HK-2 (cell line): ENCODE results near the gene PRSS2.
"Not testable (repeated sequence)": the region's sequence is repeated elsewhere in the genome, so short reads cannot be mapped to it uniquely, and the experiment has no call there.

Source experiments
- DNase-seq: peaks from one replicate; pipeline ENCODE4 v3.0.0-alpha.2; 2018; ENCODE audit not compliant: unreplicated experiment

PRSS2 gene

DNA sequence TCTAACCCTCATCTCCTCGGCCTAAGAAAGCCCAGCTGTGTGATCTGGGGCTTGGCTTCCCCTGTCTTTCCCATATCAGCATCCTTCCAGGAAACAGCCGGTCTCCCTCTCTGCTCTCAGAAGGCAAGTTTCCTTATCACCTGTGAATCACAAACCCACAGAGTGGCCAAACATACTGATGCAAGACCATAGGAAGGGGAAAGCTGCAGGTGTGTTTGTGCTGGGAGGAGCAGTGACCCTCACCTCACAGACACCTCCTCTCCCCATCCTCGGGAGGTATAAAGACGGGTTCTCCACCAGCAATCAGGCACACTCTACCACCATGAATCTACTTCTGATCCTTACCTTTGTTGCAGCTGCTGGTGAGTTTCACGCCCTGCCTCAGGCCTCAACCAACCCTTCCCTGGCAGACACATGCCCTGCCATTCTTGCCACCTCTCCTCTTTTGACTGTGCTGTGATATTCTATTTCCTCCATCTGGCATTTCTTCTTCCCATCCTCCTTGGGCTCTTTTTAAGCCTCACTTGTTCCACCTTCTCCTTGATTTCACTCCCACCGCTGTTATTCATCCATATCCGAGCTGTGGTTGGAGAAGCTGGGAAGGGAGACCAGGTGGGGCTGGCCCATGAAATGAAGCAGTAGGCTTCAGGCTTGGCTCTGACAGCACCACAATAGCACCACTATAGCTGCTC lies at the start of gene PRSS2:
Gene PRSS2, plus strand, starts transcription at position 310 of the 692 bp plus-strand sequence. Its CDS starts 13 bp downstream, at position 323.
- DNase-seq = no peak

DNA sequence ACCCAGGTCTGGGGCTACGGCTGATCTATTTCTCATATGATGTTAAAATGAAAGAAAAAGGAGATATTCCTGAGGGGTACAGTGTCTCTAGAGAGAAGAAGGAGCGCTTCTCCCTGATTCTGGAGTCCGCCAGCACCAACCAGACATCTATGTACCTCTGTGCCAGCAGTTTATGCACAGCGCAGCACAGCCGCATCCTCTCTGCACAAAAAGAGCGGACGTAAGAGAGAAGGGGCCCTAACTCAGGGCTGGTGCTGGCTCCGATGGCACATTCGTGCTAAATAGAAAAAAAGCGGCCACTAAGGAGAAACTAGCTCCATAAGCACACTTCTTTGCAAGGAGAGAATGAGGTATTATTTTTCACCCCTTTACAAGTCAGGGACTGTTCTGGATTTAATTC lies 49.8 kb upstream of the PRSS2 start:
- no peak for DNase-seq

DNA sequence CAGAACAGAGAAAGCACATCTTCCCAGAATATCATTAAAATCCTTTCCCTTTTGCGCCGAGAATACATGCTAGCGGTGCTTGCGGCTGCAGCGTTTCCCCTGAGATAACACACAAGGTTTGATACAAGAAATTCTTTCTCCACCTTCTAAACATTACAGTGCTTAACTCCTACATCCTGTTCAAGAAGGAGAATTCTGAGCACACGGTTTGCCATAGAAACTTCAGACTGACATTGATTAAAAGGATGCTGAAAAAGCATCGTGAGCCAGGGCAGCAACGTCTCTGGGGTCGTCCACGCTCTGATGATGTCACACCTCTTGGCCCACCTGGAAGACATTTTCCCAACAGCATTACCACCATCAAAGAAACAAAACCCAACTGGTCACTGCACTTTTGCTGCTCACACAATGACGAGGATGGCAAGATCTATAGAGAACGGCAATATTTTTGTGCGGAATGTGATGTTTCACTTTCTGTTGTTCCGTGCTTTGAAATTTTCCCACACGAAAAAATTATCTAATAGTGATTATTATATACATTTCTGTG lies 48.4 kb upstream of the PRSS2 start:
- no peak for DNase-seq

DNA sequence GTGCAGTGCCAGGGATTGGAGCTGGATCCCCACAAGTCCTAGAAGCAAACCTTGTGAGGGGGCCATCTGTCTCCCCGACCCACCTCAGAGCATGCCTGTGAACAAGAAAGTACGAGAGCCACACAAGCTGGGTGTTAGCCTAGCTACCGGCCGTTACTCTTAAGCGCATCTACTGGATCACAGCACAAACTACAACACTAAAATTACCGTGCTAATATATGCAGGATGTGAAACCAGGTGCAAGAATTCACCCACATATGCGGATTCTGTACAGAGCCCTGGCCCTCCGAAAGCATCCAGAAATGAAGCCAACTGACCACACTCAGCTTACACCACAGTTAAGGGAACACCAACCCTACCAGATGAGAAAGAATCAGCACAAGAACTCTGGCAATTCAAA lies 37.5 kb upstream of the PRSS2 start:
- no peak for DNase-seq

DNA sequence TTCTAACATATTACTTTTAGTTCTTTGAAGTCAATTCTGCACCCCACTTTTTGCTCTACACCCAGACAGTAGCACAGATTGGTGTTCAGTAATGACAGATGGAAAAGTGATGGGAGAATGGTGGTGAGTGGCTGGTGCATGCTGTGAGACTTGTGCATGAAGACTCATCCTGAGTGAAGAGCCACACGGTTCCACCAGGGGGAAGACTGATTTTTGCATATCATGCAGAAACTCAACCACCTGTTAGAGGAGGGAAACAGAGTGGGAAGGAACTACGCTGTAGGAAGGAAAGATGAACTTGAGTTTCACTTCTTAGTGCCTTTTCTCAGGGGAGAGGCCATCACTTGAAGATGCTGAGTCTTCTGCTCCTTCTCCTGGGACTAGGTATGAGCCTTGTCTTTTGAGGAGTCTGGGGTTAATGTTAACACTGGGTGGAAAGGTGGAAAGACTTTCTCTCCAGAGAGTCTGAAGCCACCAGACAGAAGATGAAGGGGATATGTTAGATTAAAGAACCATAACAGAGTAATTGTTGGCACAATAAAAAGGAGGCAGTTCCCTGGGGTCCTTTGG lies 30.8 kb upstream of the PRSS2 start:
- no peak for DNase-seq

DNA sequence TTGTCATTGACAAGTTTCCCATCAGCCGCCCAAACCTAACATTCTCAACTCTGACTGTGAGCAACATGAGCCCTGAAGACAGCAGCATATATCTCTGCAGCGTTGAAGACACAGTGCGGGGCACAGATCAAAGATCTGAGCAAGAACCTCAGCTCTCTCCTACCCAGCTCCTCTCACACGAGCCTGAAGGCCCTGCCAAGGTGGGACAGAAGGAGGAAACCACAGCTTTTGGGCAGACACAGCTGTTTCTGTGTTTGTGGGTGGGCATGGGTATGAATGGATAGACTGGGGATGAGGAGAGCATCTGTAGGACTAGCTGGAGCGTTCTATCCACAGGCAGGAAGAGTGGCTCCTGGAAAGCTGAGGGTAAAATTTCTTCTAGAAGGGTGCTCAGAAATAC lies 30.0 kb upstream of the PRSS2 start:
- DNase-seq = no peak

DNA sequence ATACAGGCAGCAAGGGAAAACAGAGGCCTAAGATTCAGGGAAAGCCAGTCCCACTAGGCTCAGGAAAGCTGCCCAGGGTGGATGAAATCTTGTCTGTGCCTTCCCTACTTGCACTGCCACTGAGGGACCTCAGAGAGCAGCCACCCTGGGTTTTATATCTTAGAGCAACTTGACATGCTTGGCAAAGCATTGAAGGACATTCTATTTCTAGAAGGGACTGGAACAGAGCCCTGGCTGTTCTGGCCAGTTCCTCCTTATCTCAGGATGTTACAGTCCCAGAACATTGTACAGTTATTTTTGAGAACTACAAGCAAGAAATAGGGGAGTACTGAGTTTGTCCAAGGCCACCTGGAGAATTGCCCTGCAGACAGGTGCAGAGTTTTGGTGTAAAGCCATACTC lies 28.8 kb upstream of the PRSS2 start:
- DNase-seq = not testable (repeated sequence)

DNA sequence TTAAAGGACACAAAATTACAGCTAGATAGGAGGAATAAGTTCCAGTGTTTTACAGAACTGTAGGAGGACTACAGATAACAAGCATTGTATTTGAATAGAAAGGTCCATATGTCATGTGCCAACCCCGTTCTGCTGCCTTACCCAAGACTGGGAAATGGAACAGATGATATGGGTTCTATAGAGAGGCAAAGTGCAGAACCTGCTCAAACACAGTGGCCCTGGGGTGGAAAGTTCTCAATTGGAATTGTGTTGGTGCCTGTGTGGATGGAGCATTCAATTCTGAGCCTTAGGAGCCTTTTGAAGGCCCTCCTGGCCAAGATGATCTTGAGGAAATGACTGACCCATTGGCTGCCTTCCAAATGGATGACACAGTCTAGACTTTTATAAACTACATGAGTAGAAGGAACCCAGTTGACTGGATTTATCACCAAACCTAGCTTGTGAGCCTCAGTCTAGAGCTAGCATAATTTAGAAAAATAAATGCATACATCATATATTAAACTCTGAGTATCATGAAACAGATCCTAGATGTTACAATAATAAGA lies 25.6 kb upstream of the PRSS2 start:
- DNase-seq = no peak

DNA sequence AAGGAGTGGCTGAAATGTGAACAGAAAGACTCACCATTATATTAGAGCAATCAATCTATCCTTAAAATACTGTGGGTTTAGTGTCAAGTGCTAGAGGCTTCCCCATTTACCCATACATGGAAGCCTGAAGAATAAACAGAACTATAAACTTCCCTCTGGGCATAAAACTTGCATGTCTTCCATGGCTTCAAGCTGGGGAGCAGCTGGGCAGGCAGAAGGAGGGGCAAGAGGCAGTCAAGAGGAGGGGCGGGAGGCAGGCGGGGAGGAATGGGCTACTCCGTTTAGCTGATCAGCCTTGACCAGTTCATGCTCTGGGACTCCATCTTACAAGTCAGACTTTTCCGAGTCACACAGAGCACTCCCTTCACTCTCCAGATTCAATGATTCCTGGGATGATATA lies 25.0 kb upstream of the PRSS2 start:
- no peak for DNase-seq

DNA sequence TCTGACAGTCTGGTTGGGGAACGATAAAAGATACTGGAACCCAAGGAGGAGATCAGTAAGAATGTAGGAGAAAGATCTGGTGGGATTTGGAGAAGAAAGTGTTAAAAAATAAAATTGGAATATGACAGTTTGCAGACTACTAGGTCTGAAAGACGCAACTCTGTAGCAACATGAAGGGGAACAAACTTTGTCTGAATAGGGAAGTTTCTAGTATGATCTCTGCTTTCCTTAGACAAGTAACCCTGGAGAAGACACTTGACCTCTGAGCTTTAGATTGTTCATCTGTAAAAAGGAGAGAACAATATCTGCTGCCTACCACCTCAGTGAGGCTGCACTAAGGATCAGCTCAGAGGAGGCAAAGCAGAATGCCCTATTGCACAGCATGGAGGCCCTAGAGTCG lies 24.5 kb upstream of the PRSS2 start:
- no peak for DNase-seq

DNA sequence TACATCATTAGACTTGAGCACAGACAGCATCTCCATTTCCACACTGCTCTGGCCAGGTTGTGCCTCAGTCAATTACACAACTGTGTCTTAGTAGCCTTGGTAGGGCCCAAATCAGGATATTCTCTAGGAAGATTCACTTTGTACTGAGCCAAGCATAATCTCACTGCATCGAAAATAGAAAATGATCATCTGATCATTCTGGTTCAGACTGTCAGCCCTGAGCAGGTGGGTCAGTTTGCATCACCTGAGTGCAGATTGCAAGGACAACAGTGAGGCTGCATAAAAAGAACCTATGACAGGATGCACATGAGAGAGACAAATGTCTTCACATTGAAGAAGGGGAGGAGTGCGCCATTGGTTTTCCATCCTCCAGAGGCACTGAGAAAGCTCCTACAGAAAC lies 22.4 kb upstream of the PRSS2 start:
- not testable (repeated sequence) for DNase-seq

DNA sequence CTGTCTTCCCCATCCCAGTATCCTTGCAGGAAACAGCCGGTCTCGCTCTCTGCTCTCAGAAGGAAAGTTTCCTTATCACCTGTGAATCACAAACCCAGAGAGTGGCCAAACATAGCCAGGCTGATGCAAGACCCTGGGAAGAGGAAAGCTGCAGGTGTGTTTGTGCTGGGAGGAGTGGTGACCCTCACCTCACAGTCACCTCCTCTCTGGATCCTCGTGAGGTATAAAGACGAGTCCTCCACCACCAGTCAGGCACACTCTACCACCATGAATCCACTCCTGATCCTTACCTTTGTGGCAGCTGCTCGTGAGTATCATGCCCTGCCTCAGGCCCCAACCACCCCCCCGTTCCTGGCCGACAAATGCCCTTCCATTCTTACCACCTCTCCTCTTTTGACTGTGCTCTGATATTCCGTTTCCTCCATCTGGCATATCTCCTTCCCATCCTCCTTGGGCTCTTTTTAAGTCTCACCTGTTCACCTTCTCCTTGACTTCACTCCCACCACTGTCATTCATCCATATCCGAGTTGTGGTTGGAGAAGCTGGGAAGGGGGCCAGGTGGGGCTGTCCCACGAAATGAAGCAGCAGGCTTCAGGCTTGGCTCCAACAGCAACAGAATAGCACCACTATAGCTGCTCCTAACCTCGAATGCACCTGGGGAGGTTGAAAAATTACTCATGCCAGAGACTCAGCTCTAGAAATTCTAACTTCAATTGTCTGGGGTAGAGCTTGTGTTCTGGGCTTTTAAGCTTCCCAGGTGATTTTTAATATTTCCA lies 21.4 kb upstream of the PRSS2 start, which contains the start of gene PRSS1:
Gene PRSS1, plus strand, starts transcription at position 255 of the 776 bp plus-strand sequence. Its CDS starts 13 bp downstream, at position 268.
- no peak for DNase-seq

DNA sequence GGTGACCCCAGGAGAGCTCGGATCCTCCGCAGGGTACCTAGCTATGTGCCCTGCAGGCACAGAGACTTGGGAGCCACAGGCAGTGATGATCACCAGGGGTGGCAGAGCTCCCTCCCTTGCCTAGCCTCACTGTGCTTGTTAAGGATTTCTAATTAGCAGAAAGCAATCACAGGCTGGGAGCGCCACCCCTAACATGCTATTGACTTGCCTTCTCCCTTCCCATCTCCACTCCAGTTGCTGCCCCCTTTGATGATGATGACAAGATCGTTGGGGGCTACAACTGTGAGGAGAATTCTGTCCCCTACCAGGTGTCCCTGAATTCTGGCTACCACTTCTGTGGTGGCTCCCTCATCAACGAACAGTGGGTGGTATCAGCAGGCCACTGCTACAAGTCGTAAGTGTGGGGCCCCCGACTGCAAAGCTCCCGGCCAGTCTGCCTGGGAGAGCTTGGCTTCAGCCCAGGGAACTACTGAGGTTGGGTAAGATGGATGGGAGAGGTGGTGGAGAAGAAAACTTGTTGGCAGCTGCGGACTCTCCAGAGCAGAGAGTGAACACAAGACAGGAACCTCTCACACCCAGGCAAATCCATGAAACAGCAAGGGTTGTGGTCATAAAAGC lies 20.3 kb upstream of the PRSS2 start:
- no peak for DNase-seq

DNA sequence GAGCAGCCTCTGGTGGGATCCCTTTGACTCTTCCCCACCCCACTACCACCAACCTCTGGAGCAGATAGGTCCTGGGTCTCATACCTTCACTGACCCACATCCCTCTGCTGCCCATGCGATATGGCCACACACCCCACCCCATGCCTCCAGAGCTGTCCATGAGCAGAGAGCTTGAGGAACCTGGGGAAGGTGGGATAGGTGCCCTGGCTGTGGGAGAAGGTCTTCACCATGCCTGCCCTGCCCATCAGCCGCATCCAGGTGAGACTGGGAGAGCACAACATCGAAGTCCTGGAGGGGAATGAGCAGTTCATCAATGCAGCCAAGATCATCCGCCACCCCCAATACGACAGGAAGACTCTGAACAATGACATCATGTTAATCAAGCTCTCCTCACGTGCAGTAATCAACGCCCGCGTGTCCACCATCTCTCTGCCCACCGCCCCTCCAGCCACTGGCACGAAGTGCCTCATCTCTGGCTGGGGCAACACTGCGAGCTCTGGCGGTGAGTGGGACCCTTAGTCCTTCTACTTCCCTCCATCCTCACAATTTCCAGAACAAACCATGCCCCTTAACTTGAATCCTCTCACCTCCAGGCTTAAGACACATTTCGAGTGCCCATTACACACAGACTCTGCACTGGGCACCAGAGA lies 19.1 kb upstream of the PRSS2 start:
- DNase-seq = not testable (repeated sequence)

DNA sequence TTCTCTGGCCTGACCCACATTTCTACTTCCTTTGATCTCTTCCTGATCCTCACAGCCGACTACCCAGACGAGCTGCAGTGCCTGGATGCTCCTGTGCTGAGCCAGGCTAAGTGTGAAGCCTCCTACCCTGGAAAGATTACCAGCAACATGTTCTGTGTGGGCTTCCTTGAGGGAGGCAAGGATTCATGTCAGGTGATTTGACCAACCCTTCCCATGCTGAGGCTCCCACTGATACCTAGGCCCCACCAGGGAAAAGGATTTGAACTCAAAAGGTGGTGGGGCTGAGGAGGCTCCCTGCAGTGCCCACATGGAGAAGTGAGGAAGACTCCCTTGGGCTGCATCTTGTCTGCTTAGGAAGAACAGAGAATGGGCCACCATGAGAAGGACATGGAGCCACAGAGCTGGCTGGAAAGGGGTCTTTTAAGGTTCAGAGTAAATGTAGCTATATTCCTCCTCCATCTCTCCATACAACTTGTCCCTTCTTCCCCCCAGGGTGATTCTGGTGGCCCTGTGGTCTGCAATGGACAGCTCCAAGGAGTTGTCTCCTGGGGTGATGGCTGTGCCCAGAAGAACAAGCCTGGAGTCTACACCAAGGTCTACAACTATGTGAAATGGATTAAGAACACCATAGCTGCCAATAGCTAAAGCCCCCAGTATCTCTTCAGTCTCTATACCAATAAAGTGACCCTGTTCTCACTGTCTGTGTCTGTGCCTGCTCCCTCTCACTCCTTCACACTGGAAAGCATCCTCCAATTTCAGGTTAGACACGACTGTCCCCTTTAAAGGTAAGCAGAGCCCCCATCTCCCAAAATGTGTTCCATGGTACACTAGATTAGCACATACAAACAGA lies 18.2 kb upstream of the PRSS2 start:
- DNase-seq = no peak

DNA sequence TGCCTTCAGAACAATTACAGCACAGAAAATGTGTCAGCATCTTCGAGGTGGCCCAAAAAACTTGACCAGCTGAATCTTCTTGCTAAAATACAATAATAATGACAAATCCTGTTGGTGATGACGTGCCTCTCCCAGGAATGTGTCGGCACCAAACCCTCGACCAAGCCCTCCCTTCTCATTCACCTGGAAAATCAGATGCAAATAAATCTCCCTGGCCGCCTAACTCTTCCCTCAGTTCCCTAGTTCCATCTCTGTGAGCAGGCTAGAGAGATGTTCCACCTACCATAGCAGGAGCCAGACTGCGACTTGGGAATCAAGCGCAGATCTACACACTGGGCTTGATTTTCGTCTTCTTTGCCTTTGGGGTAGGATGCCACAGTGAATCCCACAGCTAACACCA lies 17.4 kb upstream of the PRSS2 start:
- no peak for DNase-seq

DNA sequence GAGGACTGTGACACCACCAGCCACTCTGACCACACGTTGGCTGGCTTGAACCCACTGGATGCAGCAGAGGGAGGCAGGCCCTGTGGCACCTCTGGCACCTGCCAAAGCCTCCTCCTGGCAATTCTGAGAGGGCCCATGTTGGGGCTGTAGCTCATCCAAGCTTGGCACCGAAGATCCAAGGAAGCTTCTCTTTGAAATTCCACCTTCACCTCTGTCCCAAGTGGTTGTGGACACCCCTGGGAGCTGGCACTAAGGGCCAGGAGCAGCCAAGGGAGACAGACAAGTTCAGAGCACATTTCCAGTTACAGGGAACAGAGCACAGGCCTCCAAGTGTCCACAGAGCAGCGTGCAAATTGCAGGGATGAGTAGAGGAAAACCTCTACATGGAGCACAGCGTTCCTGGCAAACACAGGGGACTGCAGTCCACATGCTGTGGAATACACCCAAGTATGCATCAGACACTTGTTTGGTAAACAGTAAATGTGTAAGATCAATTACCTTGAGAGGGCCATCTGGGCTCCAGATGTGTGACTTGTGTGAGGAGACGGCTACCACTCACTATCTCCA lies 16.8 kb upstream of the PRSS2 start:
- not testable (repeated sequence) for DNase-seq

DNA sequence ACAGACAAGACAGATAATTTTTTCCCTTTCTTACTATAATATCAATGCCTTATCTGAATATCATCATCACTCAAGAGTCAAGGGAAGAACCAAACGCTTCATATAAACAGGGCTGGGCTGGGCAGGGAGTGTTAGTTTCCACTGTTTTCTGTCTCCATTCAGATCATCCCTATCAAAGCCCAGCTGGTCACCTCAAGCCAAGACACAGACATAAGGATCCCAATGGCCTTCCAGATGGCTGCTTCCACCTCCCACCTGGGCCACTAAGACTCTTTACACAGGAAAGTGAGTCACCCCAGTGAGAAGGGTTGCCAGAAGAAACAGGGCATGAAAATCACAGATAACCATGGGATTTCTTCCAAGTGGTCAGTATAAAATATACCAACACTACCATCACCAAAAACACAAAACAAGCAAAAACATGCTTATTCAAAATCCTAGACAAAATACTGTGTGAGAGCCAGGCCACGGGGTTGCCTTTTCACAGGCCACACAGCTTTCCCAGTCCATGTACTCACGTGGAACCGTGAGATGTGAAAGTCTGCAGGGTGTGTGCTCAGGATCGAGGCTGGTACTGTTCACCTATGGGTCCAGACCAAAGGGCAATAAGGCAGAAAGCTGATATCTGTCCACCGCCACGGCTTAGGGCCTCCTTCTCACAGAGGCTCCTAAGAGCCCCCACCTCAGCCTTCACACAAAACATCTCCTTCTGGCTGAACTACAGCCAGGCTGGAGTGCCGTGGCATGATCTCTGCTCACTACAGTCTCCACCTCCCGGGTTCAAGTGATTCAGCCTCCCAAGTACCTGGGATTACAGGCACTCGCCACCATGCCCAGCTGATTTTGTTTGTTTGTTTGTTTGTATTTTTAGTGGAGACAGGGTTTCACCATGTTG lies 15.8 kb upstream of the PRSS2 start:
- no peak for DNase-seq

DNA sequence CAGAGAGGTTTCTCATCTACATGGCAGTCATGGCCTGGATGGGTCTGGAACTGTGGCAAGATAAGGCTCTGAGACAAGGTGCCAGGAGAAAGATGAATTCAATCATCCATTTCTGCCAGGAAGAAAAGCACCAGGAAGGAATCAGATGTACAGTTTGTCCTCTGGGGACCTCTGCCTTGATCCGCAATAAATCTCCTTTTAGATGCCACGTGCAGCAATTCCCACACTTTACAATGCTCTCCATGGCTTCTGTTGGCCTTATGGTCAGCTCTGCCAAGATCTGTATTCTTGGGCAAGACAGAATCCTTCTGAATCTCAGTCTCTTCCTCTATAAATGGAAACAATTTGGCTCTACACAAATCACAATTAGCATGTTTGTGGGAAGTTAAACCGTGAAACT lies 12.5 kb upstream of the PRSS2 start:
- DNase-seq = not testable (repeated sequence)
